Testis (tissue), 2 donors: ENCODE results near the gene TLN1.

Source experiments
- CTCF ChIP-seq, 3 experiments: fragments of 450-650 bp in 2 of 3; fragments of 200-600 bp in 1 of 3; sonication (generic) in 1 of 3; IDR thresholded peaks; one replicate each; pipeline ENCODE4 v1.5.1; 2016 to 2019; ENCODE audit warnings: antibody characterized with exemption in 3 of 3, mild to moderate bottlenecking in 2 of 3, moderate library complexity in 1 of 3
- POLR2A ChIP-seq: fragments of 450-650 bp; IDR thresholded peaks from one replicate; pipeline ENCODE4 v1.6.1; 2017; ENCODE audit warnings: antibody characterized with exemption, mild to moderate bottlenecking, moderate library complexity

GRCh38 chr9:35706951-35707350 is 25.0 kb downstream of the TLN1 start:
- no peak for TF ChIP-seq POLR2A
- TF ChIP-seq CTCF (IDR thresholded peaks at IDR 0.05): no peak
